Measurements from ENCODE around the gene JPH2.

DNA sequence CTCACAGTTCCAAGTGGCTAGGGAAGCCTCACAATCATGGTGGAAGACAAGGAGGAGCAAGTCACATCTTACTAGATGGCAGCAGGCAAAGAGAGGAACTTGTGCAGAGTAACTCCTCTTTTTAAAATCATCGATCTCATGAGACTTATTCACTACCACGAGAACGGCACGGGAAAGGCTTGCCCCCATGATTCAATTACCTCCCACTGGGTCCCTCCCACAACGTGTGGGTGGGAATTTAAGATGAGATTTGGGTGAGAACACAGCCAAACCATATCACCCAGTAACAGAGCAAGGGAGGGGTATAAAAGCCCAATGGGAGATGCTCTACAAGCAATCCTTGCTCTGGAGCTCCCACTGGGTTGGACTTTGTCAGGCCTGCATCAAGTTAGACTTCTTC, 80.4 kb downstream of the JPH2 start:
- no peak for TF ChIP-seq POLR2A (IDR thresholded peaks at IDR 0.05; ENCODE audit: borderline replicate concordance, extremely low read depth, insufficient read depth, insufficient read length)
- TF ChIP-seq, protein P1, sequence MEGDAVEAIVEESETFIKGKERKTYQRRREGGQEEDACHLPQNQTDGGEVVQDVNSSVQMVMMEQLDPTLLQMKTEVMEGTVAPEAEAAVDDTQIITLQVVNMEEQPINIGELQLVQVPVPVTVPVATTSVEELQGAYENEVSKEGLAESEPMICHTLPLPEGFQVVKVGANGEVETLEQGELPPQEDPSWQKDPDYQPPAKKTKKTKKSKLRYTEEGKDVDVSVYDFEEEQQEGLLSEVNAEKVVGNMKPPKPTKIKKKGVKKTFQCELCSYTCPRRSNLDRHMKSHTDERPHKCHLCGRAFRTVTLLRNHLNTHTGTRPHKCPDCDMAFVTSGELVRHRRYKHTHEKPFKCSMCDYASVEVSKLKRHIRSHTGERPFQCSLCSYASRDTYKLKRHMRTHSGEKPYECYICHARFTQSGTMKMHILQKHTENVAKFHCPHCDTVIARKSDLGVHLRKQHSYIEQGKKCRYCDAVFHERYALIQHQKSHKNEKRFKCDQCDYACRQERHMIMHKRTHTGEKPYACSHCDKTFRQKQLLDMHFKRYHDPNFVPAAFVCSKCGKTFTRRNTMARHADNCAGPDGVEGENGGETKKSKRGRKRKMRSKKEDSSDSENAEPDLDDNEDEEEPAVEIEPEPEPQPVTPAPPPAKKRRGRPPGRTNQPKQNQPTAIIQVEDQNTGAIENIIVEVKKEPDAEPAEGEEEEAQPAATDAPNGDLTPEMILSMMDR (IDR thresholded peaks at IDR 0.05 in 2 of 3, conservative IDR thresholded peaks at IDR 0.05 in 1 of 3; ENCODE audit: borderline replicate concordance in 1 of 3, insufficient read depth in 1 of 3, low read depth in 2 of 3, low read length in 2 of 3): no peak
